ENCODE data around the gene LRSAM1. TPM values are rescaled to one million over a fixed set of nuclear protein-coding genes. Genes with fewer than 3 reads are reported as not detected.
A peak's percentile ranks its signal among the peaks of the same experiment; 100 is the strongest.

Gene LRSAM1
- total and polyA plus RNA-seq, 9 of the 15 experiments (the other 6 are each of a cell fraction or from before 2014, with no cell fraction given), result 0.07 to 16.2 (median 4.7) TPM

DNA sequence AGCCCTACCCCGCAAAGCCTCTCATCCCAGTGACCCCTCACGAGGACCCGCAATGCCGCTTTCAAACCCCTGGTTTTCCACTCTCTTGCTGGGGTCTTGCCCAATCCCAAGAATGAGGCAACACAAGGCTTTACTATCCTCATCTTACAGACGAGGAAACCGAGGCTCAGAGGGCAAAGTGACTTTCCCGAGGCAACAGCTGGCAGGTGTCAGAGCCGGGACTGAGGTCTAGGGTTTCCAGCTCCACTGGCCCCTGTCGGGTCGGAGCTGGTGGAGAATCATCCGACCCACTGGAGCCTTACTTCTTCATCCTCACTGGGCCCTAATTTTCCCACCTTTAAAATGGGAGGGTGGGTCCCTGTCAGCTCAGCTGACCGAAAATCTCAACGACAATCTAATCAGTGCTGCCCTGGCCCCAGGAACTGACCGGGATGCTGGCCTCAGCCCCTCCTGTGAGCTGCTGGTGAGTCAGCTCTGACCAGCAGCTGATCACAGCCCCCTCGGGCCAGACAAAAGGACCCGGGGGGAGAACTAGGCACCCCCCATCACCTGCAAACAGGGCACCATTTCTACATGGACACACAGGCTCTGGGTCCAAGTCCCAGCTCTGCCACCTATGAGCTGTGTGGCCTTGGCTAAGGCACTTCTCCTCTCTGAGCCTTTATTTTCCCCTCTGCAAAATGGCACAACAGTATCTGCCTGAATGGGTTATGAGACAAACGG lies 88.1 kb downstream of the LRSAM1 start (continued):
- TF ChIP-seq, protein P1, sequence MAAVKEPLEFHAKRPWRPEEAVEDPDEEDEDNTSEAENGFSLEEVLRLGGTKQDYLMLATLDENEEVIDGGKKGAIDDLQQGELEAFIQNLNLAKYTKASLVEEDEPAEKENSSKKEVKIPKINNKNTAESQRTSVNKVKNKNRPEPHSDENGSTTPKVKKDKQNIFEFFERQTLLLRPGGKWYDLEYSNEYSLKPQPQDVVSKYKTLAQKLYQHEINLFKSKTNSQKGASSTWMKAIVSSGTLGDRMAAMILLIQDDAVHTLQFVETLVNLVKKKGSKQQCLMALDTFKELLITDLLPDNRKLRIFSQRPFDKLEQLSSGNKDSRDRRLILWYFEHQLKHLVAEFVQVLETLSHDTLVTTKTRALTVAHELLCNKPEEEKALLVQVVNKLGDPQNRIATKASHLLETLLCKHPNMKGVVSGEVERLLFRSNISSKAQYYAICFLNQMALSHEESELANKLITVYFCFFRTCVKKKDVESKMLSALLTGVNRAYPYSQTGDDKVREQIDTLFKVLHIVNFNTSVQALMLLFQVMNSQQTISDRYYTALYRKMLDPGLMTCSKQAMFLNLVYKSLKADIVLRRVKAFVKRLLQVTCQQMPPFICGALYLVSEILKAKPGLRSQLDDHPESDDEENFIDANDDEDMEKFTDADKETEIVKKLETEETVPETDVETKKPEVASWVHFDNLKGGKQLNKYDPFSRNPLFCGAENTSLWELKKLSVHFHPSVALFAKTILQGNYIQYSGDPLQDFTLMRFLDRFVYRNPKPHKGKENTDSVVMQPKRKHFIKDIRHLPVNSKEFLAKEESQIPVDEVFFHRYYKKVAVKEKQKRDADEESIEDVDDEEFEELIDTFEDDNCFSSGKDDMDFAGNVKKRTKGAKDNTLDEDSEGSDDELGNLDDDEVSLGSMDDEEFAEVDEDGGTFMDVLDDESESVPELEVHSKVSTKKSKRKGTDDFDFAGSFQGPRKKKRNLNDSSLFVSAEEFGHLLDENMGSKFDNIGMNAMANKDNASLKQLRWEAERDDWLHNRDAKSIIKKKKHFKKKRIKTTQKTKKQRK (IDR thresholded peaks at IDR 0.05; ENCODE audit: borderline replicate concordance, low read depth, low read length), result no peak
- TF ChIP-seq TAF1 (IDR thresholded peaks at IDR 0.05; ENCODE audit: control insufficient read depth, extremely low read depth, insufficient read depth, low read length, severe bottlenecking), result no peak
- peak; percentile 43 for TF ChIP-seq FOS (IDR thresholded peaks at IDR 0.05; ENCODE audit: extremely low read depth, insufficient read length)
- no peak for TF ChIP-seq HDGF (IDR thresholded peaks at IDR 0.05)
- TF ChIP-seq ZNF79 (CRISPR knock-in tag; IDR thresholded peaks at IDR 0.05; ENCODE audit: low read depth), result no peak
- TF ChIP-seq ZNF778 (CRISPR knock-in tag; IDR thresholded peaks at IDR 0.05), result no peak
- TF ChIP-seq ZNF239 (CRISPR knock-in tag; IDR thresholded peaks at IDR 0.05), result no peak
- TF ChIP-seq ZNF253 (CRISPR knock-in tag; conservative IDR thresholded peaks at IDR 0.05), result no peak
- no peak for TF ChIP-seq ZFPM2 (CRISPR knock-in tag; IDR thresholded peaks at IDR 0.05)
- TF ChIP-seq YY1 (IDR thresholded peaks at IDR 0.05; ENCODE audit: borderline replicate concordance in 1 of 3, control insufficient read depth in 1 of 3, extremely low read depth in 1 of 3, insufficient read depth in 3 of 3, insufficient read length in 1 of 3, insufficient replicate concordance in 2 of 3, low read depth in 1 of 3, low read length in 2 of 3), result no peak
- peak; percentile 55; the same call in 1 of the 2 replicates for TF ChIP-seq TOE1 (IDR thresholded peaks at IDR 0.05; ENCODE audit: borderline replicate concordance)
- TF ChIP-seq TOE1 (CRISPR knock-in tag; IDR thresholded peaks at IDR 0.05; ENCODE audit: borderline replicate concordance, low read depth), result no peak
- 0 out of 4 replicates have a peak, but pooled peaks of 1 of the 2 experiments have one; percentile 48 for TF ChIP-seq ARNT (IDR thresholded peaks at IDR 0.05)
- peak; percentile 90 for TF ChIP-seq ARID1B (IDR thresholded peaks at IDR 0.05)
- no peak for TF ChIP-seq ZNF121 (CRISPR knock-in tag; conservative IDR thresholded peaks at IDR 0.05)
- TF ChIP-seq TRIM28 (IDR thresholded peaks at IDR 0.05), result peak; percentile 21; the same call in 1 of the 2 replicates
- TF ChIP-seq CHD2 (IDR thresholded peaks at IDR 0.05; ENCODE audit: low read depth, low read length), result no peak
- no peak for TF ChIP-seq FOXJ3 (CRISPR knock-in tag; IDR thresholded peaks at IDR 0.05)
- TF ChIP-seq, protein P2, sequence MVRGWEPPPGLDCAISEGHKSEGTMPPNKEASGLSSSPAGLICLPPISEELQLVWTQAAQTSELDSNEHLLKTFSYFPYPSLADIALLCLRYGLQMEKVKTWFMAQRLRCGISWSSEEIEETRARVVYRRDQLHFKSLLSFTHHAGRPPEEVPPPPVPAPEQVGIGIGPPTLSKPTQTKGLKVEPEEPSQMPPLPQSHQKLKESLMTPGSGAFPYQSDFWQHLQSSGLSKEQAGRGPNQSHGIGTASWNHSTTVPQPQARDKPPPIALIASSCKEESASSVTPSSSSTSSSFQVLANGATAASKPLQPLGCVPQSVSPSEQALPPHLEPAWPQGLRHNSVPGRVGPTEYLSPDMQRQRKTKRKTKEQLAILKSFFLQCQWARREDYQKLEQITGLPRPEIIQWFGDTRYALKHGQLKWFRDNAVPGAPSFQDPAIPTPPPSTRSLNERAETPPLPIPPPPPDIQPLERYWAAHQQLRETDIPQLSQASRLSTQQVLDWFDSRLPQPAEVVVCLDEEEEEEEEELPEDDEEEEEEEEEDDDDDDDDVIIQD (CRISPR knock-in tag; IDR thresholded peaks at IDR 0.05), result no peak
- TF ChIP-seq, protein P3, sequence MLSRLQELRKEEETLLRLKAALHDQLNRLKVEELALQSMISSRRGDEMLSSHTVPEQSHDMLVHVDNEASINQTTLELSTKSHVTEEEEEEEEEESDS (CRISPR knock-in tag; IDR thresholded peaks at IDR 0.05), result no peak
- 0 out of 2 replicates have a peak, but pooled peaks have one; percentile 26 for TF ChIP-seq ELF2 (CRISPR knock-in tag; IDR thresholded peaks at IDR 0.05)
- TF ChIP-seq FOXK1 (CRISPR knock-in tag; IDR thresholded peaks at IDR 0.05; ENCODE audit: borderline replicate concordance), result no peak
- TF ChIP-seq CBX8 (IDR thresholded peaks at IDR 0.05; ENCODE audit: borderline replicate concordance, extremely low read depth, low read depth, low read length, poor library complexity, severe bottlenecking), result no peak
- no peak for TF ChIP-seq PHB2 (IDR thresholded peaks at IDR 0.05; ENCODE audit: low read depth)

Measured in K562 (cell line).